NCI-H510A (cell line): Measurements from ENCODE around the gene TXNDC8.
"Not testable (repeated sequence)": the region's sequence is repeated elsewhere in the genome, so short reads cannot be mapped to it uniquely, and the experiment has no call there.

ENCODE experiments used
- DNase-seq: peaks from one replicate; lab custom pipeline; 2025; lab: John Stamatoyannopoulos, UW

TXNDC8 gene

DNA sequence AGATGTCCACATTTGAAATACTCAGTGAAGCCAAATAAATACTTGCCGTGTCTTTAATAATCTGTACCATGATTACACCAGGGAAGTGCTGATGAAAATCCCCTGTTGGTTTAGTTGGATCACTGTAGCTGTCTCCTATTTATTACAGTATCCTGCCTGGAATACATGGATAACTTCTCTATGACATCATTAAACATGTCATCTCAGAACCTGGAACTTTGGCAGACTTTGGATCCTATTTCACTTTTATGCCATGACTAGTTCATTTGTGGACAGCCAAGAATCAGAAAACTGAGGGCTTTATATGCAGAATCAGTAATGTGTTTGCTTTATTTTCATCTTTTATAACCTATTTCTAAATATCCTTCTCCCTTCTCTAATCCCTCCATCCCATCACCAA lies at the start of gene TXNDC8:
Gene TXNDC8, minus strand, starts transcription at position 137 of the 400 bp plus-strand sequence.
- DNase-seq: no peak

DNA sequence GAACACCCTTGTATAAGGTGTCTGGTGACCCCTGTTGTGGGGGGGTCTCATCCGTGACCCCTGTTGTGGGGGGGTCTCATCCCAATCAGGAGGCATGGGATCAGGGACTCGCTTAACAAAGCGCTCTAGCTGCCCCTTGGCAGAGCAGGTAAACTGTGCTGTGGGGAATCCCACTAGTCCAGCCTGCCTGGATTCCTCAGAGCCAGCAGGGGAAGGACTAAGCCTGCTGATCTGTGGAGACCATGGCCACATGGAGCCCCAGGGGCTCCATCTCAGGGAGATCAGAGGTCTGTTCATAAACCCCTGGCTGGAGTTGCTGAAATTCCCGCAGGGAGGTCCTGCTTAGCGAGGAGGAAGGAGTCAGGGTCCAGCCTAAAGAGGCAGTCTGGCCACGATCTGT lies 45.8 kb upstream of the TXNDC8 start:
- DNase-seq: no peak

DNA sequence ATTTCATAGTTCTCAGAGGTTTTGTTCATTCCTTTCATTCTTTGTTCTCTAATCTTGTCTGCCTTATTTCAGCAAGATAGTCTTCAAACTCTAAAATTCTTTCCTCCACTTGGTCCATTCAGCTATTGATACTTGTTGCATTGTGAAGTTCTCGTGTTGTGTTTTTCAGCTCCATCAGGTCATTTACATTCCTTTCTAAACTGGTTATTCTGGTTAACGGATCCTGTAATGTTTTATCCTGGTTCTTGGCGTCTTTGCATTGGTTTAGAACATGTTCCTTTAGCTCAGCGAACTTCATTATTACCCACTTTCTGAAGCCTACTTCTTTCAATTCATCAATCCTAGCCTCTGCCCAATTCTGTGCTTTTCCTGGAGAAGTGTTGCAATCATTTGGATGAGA lies 45.1 kb upstream of the TXNDC8 start:
- DNase-seq: no peak

DNA sequence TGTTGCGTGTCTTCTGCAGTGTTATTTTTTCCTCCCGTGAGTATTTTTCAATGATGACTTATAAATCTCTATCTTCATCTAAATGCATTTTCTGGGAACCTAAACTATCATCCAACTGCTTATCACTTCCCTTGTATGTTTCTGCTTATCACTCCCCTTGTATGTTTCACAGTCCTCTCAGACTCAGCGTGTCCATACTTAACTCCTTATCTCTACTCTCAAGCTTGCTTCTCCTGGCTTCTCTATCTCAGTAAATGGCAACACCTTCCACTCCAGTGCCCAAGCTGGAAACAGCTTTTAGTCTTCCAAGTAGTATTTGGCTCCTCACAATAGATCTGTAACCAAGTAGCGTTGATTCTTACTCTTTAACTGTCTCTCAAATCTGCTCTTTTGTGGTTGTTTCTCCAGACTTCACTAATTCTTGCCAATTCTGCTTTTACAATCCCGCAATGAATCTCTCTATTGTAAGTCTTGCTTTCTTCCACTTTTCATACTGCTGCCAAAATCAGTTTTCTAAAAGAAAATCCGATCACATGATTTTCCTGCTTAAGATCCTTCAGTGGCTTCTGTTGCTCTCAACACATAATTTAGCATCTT lies 33.8 kb upstream of the TXNDC8 start:
- no peak for DNase-seq

DNA sequence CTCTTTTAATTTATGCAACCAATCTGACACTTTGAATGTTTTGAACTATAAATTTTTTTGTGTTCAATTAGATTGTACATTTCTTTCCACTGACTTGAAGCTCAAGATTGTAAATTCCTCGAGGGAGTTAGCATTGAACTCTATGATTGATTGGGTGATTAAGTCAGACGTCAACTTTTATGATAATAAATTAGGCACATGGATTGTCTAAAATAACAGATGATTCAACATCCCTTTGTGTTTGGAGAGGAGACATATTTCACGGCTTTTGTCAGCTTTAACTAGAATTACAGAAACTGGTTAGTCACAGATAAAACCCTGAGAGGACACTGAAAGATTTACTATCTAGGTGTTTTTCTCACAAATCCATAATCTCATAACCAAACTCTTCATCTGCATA lies 32.7 kb upstream of the TXNDC8 start:
- no peak for DNase-seq

DNA sequence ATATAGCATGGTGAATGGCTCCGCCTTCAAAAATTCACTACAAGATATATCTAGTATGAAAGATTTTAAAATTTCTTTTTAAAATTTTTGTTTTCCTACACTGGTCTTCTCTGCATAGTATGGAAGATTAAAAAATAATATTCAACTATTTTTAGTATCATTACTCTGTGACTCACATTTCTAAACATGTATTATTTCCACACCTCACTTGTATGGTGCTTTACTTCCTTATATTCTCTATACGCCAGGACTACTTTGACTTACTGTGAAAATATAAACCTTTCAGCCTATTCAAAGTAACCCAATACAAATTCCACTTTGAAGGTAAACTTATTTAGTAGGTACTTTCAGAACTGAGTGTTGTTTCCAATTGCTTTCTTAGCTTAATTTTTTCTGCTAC lies 26.8 kb upstream of the TXNDC8 start:
- DNase-seq: no peak

DNA sequence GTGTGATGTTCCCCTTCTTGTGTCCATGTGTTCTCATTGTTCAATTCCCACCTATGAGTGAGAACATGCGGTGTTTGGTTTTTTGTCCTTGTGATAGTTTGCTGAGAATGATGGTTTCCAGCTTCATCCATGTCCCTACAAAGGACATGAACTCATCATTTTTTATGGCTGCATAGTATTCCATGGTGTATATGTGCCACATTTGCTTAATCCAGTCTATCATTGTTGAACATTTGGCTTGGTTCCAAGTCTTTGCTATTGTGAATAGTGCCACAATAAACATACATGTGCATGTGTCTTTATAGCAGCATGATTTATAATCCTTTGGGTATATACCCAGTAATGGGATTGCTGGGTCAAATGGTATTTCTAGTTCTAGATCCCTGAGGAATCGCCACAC lies 21.3 kb upstream of the TXNDC8 start:
- DNase-seq: not testable (repeated sequence)

DNA sequence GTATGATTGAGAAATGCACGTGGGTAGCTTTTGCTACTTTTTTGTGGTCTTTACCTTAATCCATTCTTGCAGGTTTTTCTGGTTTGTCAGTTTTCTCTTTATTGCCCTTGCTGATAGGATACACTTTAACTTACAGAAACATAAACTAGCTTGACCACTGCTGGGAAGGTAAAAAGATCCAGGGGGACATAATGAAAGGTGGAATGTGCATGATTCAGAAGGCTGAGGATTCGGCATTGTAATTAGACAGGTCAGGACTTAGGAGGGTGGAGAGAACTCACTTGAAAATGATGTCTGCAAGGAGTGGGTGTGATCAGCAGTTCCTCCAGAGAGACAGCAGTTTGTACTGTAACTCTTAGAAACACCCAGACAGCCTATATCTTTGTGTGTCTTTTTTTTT lies 19.8 kb upstream of the TXNDC8 start:
- DNase-seq: no peak

DNA sequence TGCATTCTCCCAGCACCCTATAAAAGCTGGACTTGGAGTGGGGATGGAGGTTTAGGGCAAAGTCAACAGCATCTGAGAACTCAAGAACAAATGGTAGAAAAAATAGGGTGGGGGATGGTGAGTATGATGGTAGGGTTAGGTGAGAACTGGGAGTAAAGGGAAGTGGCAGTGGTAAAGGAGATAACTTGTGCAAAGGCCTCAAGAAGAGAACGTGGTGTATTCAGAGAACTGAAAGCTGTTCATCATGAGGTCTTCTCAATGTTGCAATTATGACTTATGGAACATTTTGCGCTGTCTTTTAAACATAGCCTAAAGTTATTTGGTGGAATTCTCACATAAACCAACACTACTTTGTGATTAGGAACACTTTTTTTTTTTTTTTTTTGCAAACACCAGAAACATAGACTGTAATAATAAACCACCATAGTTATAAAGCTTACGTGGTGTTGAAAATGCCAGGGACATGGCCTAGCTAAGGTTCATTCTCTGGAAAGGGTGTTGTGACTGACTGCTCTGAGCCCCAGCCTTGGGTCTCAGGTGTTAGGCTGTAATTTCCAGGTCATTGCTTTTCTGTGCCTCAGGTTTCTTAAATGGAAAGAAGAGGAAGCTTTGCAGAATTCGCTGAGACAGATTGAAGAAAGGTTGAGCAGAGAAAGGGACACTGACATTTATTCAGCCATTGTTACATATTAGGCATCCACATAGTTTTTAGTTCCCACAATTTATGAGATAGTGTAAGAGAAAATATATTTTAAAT lies 19.2 kb upstream of the TXNDC8 start:
- no peak for DNase-seq

DNA sequence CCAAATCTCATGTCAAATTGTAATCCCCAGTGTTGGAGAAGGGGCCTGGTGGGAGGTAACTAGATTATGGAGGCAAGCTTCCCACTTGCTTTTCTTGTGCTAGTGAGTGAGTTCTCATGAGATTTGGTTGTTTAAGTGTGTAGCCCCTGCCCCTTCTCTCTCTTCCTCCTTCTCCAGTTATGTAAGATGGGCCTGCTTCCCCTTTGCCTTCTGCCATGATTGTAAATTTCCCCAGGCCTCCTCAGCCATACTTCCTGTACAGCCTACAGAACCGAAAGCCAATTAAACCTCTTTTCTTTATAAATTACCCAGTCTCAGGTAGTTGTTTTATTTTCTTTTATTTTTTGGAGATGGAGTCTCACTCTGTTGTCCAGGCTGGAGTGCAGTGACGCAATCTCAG lies 18.2 kb upstream of the TXNDC8 start:
- no peak for DNase-seq

DNA sequence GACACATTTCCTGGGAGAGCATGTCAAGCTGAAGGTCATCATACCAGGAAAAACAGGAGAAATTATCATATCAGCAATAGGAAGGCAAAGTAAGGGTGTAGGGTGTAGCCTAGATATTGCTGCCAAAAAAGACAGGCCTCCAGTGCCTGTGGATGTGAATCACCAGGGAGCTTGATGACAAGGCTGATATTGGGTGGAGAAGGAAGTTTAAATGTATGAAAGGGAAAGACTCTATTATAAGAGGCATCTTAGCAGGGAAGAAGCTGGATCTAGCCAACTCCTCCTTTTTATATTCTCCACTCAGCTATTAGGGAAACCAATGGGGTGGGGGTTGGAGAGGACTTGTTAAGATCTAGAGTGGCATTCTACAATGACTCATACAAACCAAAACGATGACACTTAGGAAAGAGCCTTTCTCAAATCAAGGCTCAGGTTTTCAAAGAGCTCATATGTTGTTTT lies 13.4 kb upstream of the TXNDC8 start:
- no peak for DNase-seq

DNA sequence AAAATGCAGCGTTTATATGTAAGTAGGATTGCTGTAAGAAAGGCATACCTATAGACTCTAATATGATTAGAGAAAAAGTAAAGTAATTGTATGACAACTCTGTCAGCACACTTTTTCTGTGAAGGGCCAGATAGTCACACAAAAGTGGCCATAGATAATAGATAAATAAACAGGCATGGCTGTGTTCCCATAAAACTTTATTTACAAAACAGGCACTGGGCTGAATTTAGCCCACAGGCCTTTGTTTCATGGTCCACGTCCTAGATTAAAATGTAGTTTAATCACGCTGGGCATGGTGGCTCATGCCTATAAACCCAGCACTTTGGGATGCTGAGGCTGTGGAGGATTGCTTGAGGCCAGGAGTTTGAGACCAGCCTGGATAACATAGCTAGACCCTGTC lies 8.7 kb upstream of the TXNDC8 start:
- DNase-seq: no peak

DNA sequence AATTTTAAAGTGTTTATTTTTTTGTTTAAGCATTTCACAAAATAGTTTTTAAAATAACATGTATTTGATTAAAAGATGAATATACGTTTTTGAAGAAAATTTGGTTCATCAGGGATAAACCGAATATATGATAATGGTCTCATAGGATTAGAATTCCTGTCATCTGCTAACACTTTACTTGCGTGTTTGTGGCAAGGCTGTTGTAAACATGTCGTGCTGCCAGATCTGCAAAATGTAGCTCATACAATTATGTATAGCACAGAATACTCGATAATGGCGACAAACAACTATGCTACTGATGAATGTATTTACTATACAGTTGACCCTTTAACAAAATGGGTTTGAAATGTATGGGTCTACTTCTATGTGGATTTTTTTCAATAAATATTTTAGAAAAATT lies 7.2 kb upstream of the TXNDC8 start:
- DNase-seq: no peak

DNA sequence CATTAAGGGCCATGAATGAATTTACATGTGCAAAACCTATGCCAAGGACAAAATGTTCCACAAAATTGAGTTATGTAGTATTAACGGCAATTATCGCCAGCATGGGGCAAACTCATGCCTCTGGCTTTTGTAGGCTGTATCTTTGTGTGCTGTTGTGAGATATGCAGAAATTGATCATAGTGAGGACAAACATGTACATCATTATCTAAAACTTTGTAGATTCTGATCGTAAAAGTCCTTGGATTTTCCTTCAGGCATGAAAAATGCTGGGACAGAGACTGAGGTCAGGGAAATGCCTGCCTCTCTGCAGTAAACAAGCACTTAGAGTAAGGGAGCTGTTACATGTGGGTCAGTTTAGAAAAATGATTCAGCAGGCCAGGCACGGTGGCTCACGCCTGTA lies 5.9 kb upstream of the TXNDC8 start:
- no peak for DNase-seq

DNA sequence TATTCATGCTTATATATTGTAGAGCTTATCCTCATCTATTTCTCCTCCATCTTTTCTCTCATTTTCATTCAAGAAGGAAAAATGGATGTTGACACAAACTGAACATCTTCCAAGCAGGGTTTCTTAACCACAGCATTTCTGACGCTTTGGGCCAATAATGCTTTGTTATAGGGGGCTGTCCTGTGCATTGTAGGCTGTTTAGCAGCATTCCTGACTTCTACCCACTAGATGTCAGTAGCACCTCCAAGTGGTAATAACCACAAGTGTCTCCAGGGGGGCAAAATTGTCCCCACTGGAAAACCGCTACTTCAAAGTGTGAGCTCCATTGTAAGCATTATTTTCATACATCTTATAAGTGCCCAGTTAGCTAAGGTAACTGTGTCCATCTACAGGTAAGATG lies 2.6 kb upstream of the TXNDC8 start:
- DNase-seq: no peak

DNA sequence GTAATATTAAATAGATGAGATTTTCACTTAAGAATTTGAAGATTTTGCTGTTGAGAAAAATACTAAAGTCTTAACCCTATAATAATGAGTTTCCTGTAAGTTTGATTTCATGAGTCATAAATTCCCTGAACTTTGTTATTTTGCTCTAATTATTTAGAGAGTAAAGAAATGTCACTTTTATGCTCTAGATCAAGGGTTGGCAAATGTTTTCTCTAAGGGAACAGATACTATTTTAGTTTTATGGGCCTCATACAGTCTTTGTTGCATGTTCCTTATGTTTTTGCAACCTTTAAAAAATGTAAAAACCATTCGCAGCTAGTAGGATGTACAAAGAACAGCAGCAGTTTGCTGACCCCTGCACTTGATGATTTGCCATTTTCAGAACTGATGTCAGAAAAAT lies 480 bp upstream of the TXNDC8 start:
- no peak for DNase-seq

DNA sequence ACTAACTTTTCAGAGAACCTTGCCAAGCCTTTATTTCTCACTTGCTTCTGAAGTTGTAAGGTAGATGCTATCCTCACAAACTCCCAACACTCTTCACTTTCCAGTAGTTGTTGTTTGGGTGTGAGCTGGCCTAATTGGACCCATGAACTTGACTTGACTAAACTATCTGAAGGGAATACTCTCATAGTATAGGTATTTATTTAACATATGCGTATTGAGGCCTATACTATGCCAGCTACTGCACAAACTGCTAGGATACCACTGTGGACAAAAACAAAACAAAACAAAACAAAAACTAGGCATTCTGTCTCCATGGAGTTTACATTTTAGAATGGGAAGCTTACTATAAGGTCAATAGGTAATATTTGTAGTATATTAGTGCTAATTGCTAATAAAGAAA lies 1.3 kb downstream of the TXNDC8 start:
- no peak for DNase-seq

DNA sequence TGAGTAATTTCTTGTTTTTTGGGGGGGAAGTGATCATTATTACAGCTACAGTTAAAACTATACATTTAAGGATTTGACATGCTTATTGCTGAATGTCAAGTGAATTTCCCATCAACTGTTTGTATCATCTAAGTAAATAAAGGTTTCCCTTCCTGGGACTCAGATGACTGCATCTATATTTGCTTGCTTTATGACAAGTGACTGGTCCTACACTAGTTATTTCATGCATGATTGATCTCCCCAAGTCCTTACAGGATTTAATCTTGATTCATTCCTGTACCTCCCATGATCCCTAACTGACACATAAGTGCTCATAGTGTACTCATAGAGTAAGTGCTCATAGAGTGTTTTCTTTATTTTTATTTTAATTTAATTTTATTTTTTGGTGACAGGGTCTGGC lies 2.8 kb downstream of the TXNDC8 start:
- no peak for DNase-seq

DNA sequence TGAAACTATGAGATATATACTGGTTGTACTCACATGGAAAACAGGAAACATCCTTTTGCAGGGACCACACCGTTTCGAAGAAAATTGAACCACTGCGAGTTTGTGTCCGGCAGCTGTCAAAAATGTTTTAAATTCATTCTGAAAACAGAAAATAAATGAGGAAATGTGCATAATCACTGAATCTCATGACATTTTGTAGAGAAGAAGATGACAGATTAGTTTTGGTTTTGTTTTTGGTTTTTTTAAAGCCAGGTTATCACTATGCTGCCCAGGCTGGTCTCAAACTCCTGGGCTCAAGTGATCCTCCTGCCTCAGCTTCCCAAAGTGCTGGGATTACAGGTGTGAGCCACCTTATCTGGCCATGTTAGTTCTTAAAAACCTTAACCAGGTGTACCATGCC lies 3.5 kb downstream of the TXNDC8 start:
- no peak for DNase-seq

DNA sequence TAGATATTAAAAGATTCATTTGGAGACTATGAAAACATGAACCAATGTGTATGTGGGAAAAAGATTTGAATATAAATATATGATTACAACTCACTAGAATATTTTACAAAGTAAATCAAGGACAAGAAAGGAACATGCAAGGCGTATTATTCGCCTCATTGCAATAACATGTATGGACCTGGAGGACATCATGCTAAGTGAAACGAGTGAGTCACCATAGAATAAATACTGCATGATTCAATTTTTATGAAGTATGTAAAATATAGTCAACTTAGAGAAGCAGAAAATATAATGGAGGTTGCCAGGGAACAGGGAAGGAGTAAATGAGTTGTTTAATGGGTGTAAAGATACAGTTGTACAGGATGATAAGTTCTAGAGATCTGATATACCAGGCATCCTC lies 4.9 kb downstream of the TXNDC8 start:
- no peak for DNase-seq

DNA sequence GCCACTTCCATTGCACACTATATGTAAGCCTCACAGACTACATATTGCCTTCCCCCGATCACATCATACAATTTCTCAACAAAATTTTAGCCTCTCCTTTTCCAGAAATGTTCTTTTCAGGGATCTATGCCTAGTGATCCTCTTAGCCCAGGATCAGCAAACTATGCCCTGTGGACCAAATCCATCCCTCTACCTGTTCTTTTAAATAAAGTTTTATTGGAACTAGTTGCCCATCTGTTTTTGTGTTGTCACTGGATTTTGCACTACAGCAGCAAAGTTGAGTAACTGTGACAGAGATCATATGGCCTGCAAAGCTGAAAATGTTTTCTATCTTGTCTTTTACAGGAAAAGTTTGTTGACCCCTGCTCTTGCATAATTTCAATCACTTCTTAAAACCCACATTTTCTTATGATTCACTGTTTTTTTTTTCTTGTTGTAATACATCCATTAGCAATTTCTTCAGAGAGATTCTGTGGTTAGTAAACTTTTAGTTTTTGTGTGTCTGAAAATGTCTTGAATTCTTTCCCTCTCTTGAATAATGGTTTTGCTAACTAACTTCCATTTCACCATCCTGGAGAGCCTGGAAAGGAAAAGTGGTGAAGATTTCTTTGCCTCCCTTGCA lies 7.1 kb downstream of the TXNDC8 start:
- DNase-seq: no peak

DNA sequence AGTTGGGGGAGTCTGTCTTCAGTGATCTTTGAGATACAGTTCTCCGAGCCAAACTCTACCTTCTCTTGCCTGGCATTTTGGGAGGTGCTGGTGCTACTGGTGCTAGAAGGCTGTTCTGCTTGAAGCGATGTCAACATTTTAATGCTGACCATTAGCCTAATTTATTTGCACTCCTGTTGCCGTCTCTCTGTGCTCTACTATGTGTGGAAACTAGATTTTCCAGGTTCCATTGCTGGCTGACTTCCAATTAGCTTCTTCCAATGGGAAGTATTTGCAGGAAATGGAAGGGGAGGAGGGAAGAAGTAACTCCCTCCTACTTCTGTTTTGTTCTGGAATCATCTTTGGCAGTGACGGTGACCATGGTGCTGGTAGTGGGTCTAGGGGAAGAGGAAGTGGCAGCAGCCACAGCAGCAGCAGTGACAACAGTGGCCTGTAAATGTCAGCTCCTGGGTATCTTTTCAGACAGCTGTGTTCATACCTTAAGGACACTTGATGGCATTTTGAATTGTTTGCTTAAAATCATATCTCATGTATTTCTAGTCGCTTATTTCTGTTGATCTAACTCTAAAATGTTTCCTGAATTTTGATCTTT lies 7.9 kb downstream of the TXNDC8 start:
- no peak for DNase-seq

DNA sequence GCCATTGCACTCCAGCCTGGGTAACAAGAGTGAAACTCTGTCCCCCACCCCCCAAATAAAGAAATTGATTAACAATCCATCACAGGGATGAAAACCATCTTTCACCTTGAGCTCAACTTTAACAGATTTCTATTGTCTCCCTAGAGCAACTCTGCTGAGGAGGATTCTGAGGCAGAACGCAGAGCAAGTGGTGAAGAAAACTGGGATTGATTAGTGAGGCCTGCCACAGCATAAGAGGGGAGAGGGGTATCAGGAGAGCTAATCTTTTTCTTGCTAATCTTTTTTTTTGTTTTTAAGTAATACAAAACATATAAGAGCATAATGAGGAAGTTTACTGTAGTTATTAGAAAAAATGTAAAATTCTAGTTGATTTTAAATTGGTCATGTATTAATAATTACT lies 8.9 kb downstream of the TXNDC8 start:
- no peak for DNase-seq
